Measurements from ENCODE around the gene CACNB4.

GRCh38 chr2:151931756-151932155 lies 167.1 kb downstream of the CACNB4 start:
- TF ChIP-seq CTCF (IDR thresholded peaks at IDR 0.05) (no peak), POLR2A (IDR thresholded peaks at IDR 0.05) (no peak)
